HUES48 (cell line): ENCODE data around the gene TRIM10.
"Not testable (repeated sequence)": the region's sequence is repeated elsewhere in the genome, so short reads cannot be mapped to it uniquely, and the experiment has no call there.

ENCODE experiments used
- H3K27ac ChIP-seq: one replicate; pipeline ENCODE4 v1.7.0; 2013; ENCODE audit warnings: low read depth, low read length, inconsistent platforms
- H3K27me3 ChIP-seq: 2 replicates; pipeline ENCODE4 v1.6.1; 2013; ENCODE audit warnings: mild to moderate bottlenecking, low read length; ENCODE audit not compliant: control insufficient read depth, insufficient read depth
- H3K36me3 ChIP-seq: 2 replicates; pipeline ENCODE4 v1.6.1; 2013; ENCODE audit warnings: low read length; ENCODE audit not compliant: control insufficient read depth, insufficient read depth
- H3K4me1 ChIP-seq: 2 replicates; pipeline ENCODE4 v1.6.1; 2013; ENCODE audit warnings: mild to moderate bottlenecking, low read length; ENCODE audit not compliant: control insufficient read depth, insufficient read depth
- H3K4me3 ChIP-seq: 2 replicates; pipeline ENCODE4 v1.5.1; 2013; ENCODE audit warnings: mild to moderate bottlenecking, low read depth, low read length
- H3K9ac ChIP-seq: 2 replicates; pipeline ENCODE4 v1.6.1; 2013; ENCODE audit warnings: mild to moderate bottlenecking, low read depth, low read length, moderate library complexity
- H3K9me3 ChIP-seq: 2 replicates; pipeline ENCODE4 v1.6.1; 2013; ENCODE audit warnings: low read length; ENCODE audit not compliant: control insufficient read depth, insufficient read depth

The TRIM10 gene

GRCh38 chr6:30171677-30172471 is 10.9 kb upstream of the TRIM10 start:
- Histone ChIP-seq H3K36me3 (no peaks in the 10 kb centered on the region), H3K27ac (no peak overlapping the region), H3K4me1 (peaks cover 8% of the 10 kb centered on the region), H3K4me3 (peak overlapping the region; percentile 58), H3K9ac (no peak overlapping the region), H3K27me3 (peaks cover 62% of the 10 kb centered on the region), H3K9me3 (no peaks in the 10 kb centered on the region)

GRCh38 chr6:30169658-30170614 is 8.9 kb upstream of the TRIM10 start:
- H3K27me3 ChIP-seq = peaks cover 57% of the 10 kb centered on the region
- no peak overlapping the region for H3K9ac ChIP-seq
- H3K27ac ChIP-seq = no peak overlapping the region
- no peaks in the 10 kb centered on the region for H3K9me3 ChIP-seq
- H3K4me1 ChIP-seq = peaks cover 5% of the 10 kb centered on the region; the same call in 1 of the 2 replicates
- H3K36me3 ChIP-seq = no peaks in the 10 kb centered on the region
- H3K4me3 ChIP-seq = no peak overlapping the region

GRCh38 chr6:30168741-30169140 is 7.7 kb upstream of the TRIM10 start:
- Histone ChIP-seq H3K4me1 (peaks cover 5% of the 10 kb centered on the region; the same call in 1 of the 2 replicates), H3K36me3 (no peaks in the 10 kb centered on the region), H3K27me3 (peaks cover 49% of the 10 kb centered on the region), H3K27ac (no peak overlapping the region), H3K9me3 (no peaks in the 10 kb centered on the region), H3K4me3 (no peak overlapping the region), H3K9ac (no peak overlapping the region)

GRCh38 chr6:30167101-30167500 is 6.1 kb upstream of the TRIM10 start:
- no peaks in the 10 kb centered on the region for H3K36me3 ChIP-seq
- no peak overlapping the region for H3K27ac ChIP-seq
- H3K4me1 ChIP-seq = no peaks in the 10 kb centered on the region; the same call in 1 of the 2 replicates
- H3K9ac ChIP-seq = no peak overlapping the region
- peaks cover 33% of the 10 kb centered on the region for H3K27me3 ChIP-seq
- no peaks in the 10 kb centered on the region for H3K9me3 ChIP-seq
- no peak overlapping the region for H3K4me3 ChIP-seq

GRCh38 chr6:30165238-30165637 is 4.2 kb upstream of the TRIM10 start:
- H3K36me3 ChIP-seq, H3K4me1 ChIP-seq, H3K9me3 ChIP-seq, H3K9ac ChIP-seq, H3K4me3 ChIP-seq, H3K27ac ChIP-seq: not testable (repeated sequence)
- H3K27me3 ChIP-seq = peaks cover 14% of the 10 kb centered on the region

GRCh38 chr6:30164714-30165113 is 3.7 kb upstream of the TRIM10 start:
- Histone ChIP-seq H3K27ac (no peak overlapping the region), H3K36me3 (no peaks in the 10 kb centered on the region), H3K4me1 (no peaks in the 10 kb centered on the region), H3K4me3 (no peak overlapping the region), H3K9ac (no peak overlapping the region), H3K9me3 (no peaks in the 10 kb centered on the region), H3K27me3 (peaks cover 12% of the 10 kb centered on the region; the same call in 1 of the 2 replicates)

GRCh38 chr6:30163918-30164654 is 3.1 kb upstream of the TRIM10 start:
- Histone ChIP-seq H3K9ac (no peak overlapping the region), H3K9me3 (no peaks in the 10 kb centered on the region), H3K27me3 (peaks cover 12% of the 10 kb centered on the region; the same call in 1 of the 2 replicates), H3K4me1 (no peaks in the 10 kb centered on the region), H3K4me3 (no peak overlapping the region), H3K27ac (no peak overlapping the region), H3K36me3 (no peaks in the 10 kb centered on the region)

GRCh38 chr6:30163090-30163917 is 2.3 kb upstream of the TRIM10 start, which contains the start of gene TRIM15:
Gene TRIM15 (plus strand): TSS chr6:30163546. CDS start chr6:30163685, 139 bp downstream.
- Histone ChIP-seq H3K36me3 (no peaks in the 10 kb centered on the region), H3K9me3 (no peaks in the 10 kb centered on the region), H3K27me3 (peaks cover 14% of the 10 kb centered on the region; the same call in 1 of the 2 replicates), H3K4me3 (no peak within 1 kb of the TSS), H3K9ac (no peak within 1 kb of the TSS), H3K4me1 (no peaks in the 10 kb centered on the region), H3K27ac (no peak within 1 kb of the TSS)

GRCh38 chr6:30162265-30163089 is 1.5 kb upstream of the TRIM10 start:
- Histone ChIP-seq H3K4me1 (no peaks in the 10 kb centered on the region), H3K36me3 (no peaks in the 10 kb centered on the region), H3K9ac (no peak overlapping the region), H3K27ac (no peak overlapping the region), H3K27me3 (peaks cover 6% of the 10 kb centered on the region; the same call in 1 of the 2 replicates), H3K4me3 (no peak overlapping the region), H3K9me3 (no peaks in the 10 kb centered on the region)
